ENCODE data around the gene BBS10.
"Not testable (repeated sequence)": the region's sequence is repeated elsewhere in the genome, so short reads cannot be mapped to it uniquely, and the experiment has no call there.

Gene BBS10

DNA sequence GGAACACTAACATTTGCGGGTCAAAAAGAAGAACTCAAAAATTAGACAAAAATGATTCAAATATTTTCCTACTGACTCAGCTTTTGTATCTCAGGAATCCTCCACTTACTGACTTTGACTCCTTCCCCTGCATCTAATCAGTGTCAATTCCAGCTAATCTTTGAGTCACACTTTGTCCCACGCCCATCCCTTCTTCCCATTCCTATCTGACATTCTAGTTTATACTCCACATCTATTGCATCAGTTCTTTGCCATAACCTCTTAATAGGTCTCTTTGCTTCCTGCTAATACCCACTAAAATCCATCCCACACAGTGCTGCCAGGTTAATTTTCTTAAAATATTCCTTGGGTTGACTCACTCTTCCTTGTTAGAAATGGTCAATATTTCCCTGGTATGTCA lies 19.1 kb downstream of the BBS10 start:
- no peak for DNase-seq

DNA sequence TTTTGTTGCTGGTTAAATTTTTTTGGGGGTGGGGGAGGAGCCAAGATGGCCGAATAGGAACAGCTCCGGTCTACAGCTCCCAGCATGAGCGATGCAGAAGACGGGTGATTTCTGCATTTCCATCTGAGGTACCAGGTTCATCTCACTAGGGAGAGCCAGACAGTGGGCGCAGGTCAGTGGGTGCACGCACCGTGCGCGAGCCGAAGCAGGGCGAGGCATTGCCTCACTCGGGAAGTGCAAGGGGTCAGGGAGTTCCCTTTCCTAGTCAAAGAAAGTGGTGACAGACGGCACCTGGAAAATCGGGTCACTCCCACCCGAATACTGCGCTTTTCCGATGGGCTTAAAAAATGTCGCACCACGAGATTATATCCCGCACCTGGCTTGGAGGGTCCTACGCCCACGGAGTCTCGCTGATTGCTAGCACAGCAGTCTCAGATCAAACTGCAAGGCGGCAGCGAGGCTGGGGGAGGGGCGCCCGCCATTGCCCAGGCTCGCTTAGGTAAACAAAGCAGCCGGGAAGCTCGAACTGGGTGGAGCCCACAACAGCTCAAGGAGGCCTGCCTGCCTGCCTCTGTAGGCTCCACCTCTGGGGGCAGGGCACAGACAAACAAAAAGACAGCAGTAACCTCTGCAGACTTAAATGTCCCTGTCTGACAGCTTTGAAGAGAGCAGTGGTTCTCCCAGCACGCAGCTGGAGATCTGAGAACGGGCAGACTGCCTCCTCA lies 28.5 kb downstream of the BBS10 start:
- DNase-seq = not testable (repeated sequence)

DNA sequence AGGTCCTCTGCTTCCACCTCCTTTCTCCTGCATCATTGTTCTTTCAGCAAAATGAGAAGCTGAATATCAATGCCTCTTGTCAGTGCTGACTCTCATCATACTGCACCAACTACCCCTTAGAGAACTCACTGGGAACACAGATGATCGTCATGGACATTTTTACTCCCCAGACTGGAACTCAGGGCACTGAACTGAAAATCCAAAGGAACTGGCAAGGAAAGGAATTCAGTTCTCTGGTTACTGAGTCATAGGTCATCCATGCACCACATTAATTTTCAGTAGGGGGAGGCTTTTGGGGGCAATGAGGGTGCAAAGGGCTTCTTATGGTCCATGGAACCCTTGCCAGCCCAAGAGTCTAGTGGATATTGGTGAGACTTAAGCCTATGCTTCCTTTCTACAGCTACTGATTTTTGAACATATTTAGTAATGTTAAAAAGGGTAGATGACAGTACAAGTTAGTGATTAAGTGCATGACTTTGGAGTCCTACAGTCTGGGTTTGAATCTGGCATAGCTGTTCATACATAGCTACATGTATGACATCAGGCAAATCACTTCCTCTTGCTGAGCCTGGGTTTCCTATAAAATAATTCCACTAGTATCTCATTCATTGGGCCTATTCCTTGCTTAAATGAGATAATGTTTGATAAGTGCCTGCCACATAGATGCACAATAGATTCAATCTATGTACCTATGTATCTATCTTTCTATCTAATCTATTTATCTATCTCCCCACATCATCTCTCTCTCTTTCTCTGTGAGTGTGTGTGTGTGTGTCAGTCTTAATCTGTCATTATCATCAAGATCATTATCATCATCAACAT lies 29.2 kb downstream of the BBS10 start:
- no peak for DNase-seq

DNA sequence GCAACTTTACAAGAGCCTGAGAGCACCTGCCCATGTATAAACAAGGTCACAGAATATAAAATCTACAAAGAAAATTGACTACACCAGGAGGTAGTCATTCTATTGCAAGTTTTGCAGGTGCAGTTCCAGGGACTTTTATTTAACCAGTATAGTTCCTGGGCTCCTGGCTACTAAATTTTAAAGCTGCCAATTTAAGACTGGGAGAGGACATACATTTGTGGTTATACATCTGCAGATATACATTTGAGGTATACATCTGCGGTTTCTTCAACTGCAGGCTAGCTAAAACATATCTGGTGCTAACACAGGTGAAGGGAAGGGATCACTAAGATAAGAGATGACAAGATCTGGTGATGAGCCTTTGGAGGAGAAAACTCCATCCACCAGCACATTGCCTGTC lies 30.2 kb downstream of the BBS10 start:
- DNase-seq = no peak

DNA sequence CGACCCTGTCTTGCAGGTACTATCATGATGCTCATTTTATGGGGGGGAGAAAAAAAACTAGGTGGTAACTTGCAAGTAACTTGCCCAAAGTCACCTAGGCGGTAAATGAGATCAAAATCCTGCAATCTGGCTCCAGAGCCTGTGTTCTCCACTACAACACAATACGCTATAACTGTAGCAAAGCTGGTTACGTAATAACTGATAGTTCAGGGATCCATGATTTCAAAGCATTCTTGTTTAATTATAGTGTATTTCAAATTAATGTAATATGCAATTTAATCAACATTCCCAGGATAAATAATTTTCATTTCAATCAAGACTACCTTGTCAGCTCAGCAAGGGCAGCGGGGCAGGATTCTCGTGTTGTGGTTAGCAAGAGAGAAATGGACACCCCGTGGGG lies 31.7 kb downstream of the BBS10 start:
- DNase-seq = no peak

DNA sequence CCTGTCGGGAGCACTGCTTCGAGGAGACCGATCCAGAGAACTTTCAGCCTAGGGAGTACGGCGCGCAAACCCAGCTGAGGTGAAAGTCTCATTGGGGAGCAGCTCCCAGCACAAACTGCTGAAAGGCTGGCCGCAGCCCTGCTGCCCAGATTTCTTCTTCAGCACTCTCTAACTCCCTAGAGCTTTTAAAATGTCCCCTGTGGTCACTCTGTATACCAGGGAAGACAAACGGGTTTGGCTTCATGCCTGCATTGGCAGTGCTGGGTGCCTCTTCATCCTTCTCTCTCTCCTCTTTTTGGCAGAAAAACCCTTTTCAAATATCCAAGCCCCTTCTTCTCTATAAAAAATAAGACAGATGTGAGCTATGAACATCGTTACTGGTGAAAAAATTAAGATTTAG lies 34.9 kb downstream of the BBS10 start:
- DNase-seq = no peak

DNA sequence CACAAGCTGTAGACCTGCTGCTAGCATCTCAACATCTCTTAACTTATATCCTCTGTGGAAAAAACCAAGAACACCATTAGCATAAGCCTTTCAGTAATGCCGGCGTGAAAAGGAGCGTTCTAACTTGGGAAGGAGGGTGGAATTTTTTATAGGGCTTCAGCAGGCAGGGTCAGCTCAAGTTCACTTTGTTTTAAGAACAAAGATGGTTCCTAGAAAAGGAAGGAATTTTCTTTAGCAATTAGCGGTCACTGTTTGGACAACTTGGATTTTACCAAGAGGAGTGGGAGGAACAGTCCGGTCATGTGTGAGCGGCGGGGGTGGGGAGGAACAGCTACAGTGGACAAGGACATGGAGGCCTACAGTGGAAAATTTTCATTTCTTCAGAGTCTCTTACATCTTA lies 35.9 kb downstream of the BBS10 start:
- no peak for DNase-seq

DNA sequence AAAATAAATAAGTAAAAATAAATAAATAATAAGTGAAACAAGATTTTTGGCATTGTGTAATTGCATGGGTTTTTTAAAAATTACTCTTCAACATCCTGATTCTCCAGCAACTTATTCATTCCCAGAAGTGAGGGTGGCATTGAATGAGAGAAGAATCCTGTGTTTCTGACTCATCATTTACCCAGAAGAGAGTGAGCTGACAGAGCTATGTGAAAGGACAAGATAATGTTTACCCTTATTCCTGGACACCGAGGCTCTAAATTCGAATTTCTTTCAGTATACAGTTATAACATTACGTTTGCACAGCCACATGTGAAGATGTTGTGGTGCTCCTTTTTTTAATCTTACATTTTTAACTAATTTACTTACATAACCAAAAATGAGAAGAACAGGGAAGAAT lies 36.4 kb downstream of the BBS10 start:
- no peak for DNase-seq

DNA sequence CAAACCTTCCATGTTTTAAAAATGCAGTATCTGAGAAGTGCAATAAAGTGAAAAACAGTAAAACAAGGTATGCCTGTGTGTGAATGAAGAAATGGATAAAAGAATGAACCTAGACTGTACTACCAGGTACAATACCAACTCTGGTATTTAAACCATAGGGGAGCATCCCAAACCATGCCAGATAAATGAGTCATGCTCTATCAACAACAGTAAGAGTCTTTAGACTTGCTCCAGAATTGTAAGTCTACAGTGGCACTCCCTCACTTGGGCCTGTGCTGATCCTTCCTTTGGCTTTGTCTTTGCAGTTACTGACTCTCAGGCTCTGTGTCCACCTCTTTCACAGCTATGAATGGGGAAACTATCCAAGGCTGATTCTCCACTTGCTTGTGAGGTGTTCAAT lies 38.1 kb downstream of the BBS10 start:
- DNase-seq = no peak

DNA sequence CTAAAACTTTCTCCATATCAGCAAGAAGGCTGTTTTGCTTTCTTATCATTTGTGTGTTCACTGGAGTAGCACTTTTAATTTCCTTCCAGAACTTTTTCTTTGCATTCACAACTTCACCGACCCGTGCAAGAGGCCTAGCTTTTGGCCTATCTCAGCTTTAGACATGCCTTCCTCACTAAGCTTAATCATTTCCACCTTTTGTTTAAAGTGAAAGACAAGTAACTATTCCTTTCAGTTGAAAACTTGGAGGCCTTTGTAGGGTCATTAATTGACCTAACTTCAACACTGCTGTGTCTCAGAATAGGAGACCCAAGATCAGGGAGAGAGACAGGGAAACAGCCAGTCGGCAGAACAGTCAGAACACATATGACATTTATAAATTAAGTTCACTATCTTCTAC lies 39.3 kb downstream of the BBS10 start:
- no peak for DNase-seq

DNA sequence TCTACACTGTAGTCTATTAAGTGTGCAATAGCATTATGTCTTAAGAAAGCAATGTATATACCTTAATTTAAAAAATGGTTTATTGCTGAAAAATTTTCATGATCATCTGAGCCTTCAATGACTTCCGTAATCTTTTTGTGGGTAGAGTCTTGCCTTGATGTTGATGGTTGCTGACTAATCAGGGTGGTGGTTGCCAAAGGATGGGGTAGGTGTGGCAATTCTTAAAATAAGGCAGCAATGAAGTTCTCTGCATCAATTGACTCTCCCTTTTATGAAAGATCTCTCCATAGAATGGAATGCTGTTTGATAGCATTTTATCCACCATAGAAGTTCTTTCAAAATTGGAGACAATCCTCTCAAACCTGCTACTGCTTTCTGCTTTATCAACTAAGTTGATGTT lies 41.1 kb downstream of the BBS10 start:
- no peak for DNase-seq

DNA sequence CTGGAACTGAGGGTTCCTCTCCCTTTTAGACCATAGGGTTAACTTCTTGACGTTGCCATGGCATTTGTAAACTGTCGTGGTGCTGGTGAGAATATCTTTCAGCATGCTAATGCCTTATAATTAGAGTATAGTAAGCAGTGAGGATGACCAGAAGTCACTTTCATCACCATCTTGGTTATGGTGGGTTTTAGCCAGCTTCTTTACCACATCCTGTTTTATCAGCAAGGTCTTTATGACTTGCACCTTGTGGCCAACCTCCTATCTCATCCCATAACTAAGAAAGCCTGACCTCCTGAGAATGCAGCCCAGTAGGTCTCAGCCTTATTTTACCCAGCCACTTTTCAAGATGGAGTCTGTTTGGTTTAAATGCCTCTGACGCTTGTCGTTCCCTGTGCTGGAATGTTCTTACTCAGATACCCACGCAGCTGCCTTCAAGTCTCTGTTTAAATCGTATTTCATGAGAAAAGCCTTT lies 44.2 kb downstream of the BBS10 start:
- DNase-seq = no peak

DNA sequence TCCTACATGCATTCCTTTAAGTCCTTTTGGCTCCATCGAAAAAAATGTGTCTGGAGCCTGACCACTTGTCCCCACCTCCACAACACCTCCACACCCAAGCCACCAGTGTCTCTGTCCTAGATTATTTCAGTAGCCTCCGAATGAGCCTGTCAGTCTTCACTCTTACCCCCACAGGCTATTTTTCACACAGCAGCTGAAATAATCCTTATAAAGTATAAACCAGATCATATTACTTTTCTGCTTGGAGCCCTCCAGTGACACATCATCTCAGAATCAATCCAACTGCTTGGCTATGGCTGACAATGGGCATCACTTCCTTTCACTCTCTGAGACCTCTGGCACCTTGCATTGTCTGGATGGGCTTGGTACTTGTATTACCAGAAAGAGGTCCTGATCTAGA lies 44.9 kb downstream of the BBS10 start:
- no peak for DNase-seq

DNA sequence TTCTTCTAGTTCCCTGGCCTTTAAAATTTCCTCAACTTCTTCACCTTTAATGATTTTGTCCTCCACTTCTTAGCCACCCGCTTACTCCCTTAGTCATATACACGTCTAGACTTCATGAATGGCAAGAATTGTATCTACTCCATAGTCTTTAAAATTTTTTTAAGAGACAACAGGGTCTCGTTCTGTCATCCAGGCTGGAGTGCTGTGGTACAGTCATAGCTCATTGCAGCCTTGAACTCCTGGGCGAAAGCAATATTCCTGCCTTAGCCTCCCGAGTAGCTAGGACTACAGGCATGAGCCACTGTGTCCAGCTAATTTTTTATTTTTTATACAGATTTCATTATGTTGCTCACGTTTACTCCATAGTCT lies 47.9 kb downstream of the BBS10 start:
- DNase-seq = no peak

DNA sequence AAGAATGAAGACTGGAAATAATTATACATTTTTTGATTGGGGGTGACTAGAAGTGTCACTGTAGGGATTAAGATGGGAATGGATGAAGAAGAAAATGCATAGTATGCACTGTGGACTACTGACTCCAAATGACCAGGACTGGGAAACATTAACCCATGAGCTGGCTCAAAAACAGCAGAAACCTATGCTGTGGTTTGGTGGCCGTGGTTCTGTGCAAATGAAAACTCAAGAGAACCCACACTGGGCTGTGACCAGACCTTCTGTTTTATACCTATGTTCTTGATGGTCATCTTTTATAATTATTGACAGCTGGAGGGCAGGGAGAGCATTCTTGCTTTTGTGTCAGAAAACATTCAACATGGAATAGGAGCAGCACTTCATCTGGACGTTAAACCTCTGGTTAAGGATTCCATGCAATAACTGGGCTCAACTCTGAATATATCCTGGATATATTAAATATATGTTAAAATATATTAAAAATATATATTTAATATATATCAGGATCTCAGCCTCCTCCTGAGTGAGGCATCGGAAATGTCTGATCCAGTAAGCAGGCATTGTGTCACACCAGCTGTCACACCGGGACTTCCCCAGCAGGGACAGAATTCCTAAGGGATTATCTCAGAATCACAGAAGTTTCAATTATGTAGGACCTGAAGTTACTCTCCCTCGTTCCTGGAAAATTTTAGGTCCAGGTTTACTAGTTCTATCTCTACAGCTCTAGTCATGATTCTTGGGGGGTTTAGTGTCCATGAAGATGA lies 48.5 kb downstream of the BBS10 start:
- no peak for DNase-seq
